IMR-90 (cell line): ENCODE results near the gene GNB5. TPM values are rescaled to one million over a fixed set of nuclear protein-coding genes. Genes with fewer than 3 reads are reported as not detected.

Experiments
- ATAC-seq: fragments of 200-7000 bp; cut with Tn5 transposase; 2 replicates; pipeline ENCODE4 v1.9.1; 2020; ENCODE audit warnings: low read depth, mild to moderate bottlenecking, moderate library complexity
- BruUV-seq: library from RNA; stranded (reverse); fragments of 400-500 nt; replicated peaks from 2 replicates; lab custom pipeline; 2021; lab: Mats Ljungman, UMichigan
- CTCF ChIA-PET: fragments of 300-600 bp; formaldehyde crosslinking; extraction: SDS; loops from one replicate; lab custom pipeline; 2021; ENCODE audit warnings: antibody characterized with exemption; lab: Yijun Ruan, JAX
- POLR2A ChIA-PET: fragments of 300-600 bp; sonication (Branson Sonifier 250); formaldehyde crosslinking; loops from one replicate; lab custom pipeline; 2022; ENCODE audit warnings: antibody characterized with exemption; ENCODE audit not compliant: unreplicated experiment; lab: Charles Lee
- DNase-seq: peaks from one replicate; pipeline ENCODE4 v3.0.0; 2013
- H2AFZ ChIP-seq: replicated peaks from 2 replicates; pipeline ENCODE3; 2013; ENCODE audit warnings: low read length, mild to moderate bottlenecking; ENCODE audit not compliant: poor library complexity
- H2AK5ac ChIP-seq: 2 replicates; pipeline ENCODE4 v1.6.1; 2013; ENCODE audit warnings: low read depth, low read length, inconsistent platforms
- H2AK9ac ChIP-seq: replicated peaks from 2 replicates; pipeline ENCODE3; 2013; ENCODE audit warnings: mild to moderate bottlenecking, low read depth, low read length, moderate library complexity; ENCODE audit not compliant: poor library complexity
- H2BK120ac ChIP-seq: 2 replicates; pipeline ENCODE4 v1.6.1; 2013; ENCODE audit warnings: low read depth, low read length, inconsistent platforms
- H2BK15ac ChIP-seq: 3 replicates; pipeline ENCODE4 v1.6.1; 2013; ENCODE audit warnings: low read depth, low read length, inconsistent platforms
- H2BK20ac ChIP-seq: 2 replicates; pipeline ENCODE4 v1.6.1; 2013; ENCODE audit warnings: low read depth, mild to moderate bottlenecking, inconsistent platforms, low read length, moderate library complexity
- H2BK5ac ChIP-seq: 2 replicates; pipeline ENCODE4 v1.6.1; 2013; ENCODE audit warnings: mild to moderate bottlenecking, low read depth, low read length, inconsistent platforms; ENCODE audit not compliant: poor library complexity, severe bottlenecking
- H3K14ac ChIP-seq: replicated peaks from 2 replicates; pipeline ENCODE4 v1.6.1; 2013; ENCODE audit warnings: low read depth, low read length, inconsistent platforms
- H3K18ac ChIP-seq: 2 replicates; pipeline ENCODE4 v1.6.1; 2013; ENCODE audit warnings: low read depth, low read length, control low read depth
- H3K23ac ChIP-seq: 2 replicates; pipeline ENCODE4 v1.6.1; 2013; ENCODE audit warnings: low read depth, low read length, inconsistent platforms
- H3K27ac ChIP-seq: 2 replicates; pipeline ENCODE4 v1.5.1; 2013; ENCODE audit warnings: mild to moderate bottlenecking, control low read depth, low read length; ENCODE audit not compliant: insufficient read depth
- H3K27me3 ChIP-seq: 2 replicates; pipeline ENCODE4 v1.6.1; 2013; ENCODE audit warnings: low read length; ENCODE audit not compliant: control insufficient read depth, insufficient read depth
- H3K36me3 ChIP-seq: 2 replicates; pipeline ENCODE4 v1.6.1; 2013; ENCODE audit warnings: low read length, mixed read lengths; ENCODE audit not compliant: control insufficient read depth, insufficient read depth
- H3K4ac ChIP-seq: 2 replicates; pipeline ENCODE4 v1.6.1; 2013; ENCODE audit warnings: low read depth, low read length, inconsistent platforms
- H3K4me1 ChIP-seq: 2 replicates; pipeline ENCODE4 v1.6.1; 2013; ENCODE audit warnings: low read length, mixed read lengths; ENCODE audit not compliant: control insufficient read depth, insufficient read depth
- H3K4me2 ChIP-seq: 2 replicates; pipeline ENCODE4 v1.6.1; 2013; ENCODE audit warnings: low read depth, mild to moderate bottlenecking, control low read depth, low read length, moderate library complexity
- H3K4me3 ChIP-seq: 2 replicates; pipeline ENCODE4 v1.5.1; 2013; ENCODE audit warnings: low read depth, mild to moderate bottlenecking, control low read depth, low read length, moderate library complexity; ENCODE audit not compliant: insufficient read depth
- H3K56ac ChIP-seq: 2 replicates; pipeline ENCODE4 v1.6.1; 2013; ENCODE audit warnings: low read length, inconsistent platforms; ENCODE audit not compliant: insufficient read depth; ENCODE audit errors: extremely low read depth
- H3K79me1 ChIP-seq, 2 experiments: 2 replicates each; pipeline ENCODE4 v1.6.1; 2013; ENCODE audit warnings: low read length in 2 of 2, inconsistent platforms in 1 of 2, low read depth in 1 of 2
- H3K9ac ChIP-seq: 2 replicates; pipeline ENCODE4 v1.6.1; 2013; ENCODE audit warnings: low read depth, low read length, control low read depth
- H3K9me1 ChIP-seq: 2 replicates; pipeline ENCODE4 v1.6.1; 2013; ENCODE audit warnings: low read length, inconsistent platforms; ENCODE audit not compliant: insufficient read depth
- H3K9me3 ChIP-seq: 2 replicates; pipeline ENCODE4 v1.6.1; 2013; ENCODE audit warnings: low read length; ENCODE audit not compliant: control insufficient read depth, insufficient read depth
- H4K20me1 ChIP-seq: 2 replicates; pipeline ENCODE4 v1.6.1; 2013; ENCODE audit warnings: low read length, inconsistent platforms; ENCODE audit not compliant: insufficient read depth
- H4K5ac ChIP-seq: 2 replicates; pipeline ENCODE4 v1.6.1; 2013; ENCODE audit warnings: mild to moderate bottlenecking, low read depth, low read length, control low read depth
- H4K8ac ChIP-seq, 2 experiments: 2 replicates each; pipeline ENCODE4 v1.6.1; 2013; ENCODE audit warnings: low read depth in 2 of 2, low read length in 2 of 2, control low read depth in 1 of 2, inconsistent platforms in 1 of 2
- H4K91ac ChIP-seq: 2 replicates; pipeline ENCODE4 v1.6.1; 2013; ENCODE audit warnings: low read depth, low read length, inconsistent platforms; ENCODE audit not compliant: insufficient read depth
- CEBPB ChIP-seq: IDR thresholded peaks from 2 replicates; pipeline ENCODE4 v1.6.1; 2012; ENCODE audit warnings: low read depth, low read length, improper control_type of control experiment
- CHD1 ChIP-seq: IDR thresholded peaks from 2 replicates; pipeline ENCODE4 v1.6.1; 2012; ENCODE audit warnings: low read depth, low read length, improper control_type of control experiment
- FOS ChIP-seq: fragments of 150-350 bp; IDR thresholded peaks from 2 replicates; pipeline ENCODE4 v1.6.1; 2016; ENCODE audit warnings: low read depth, low read length
- MAFK ChIP-seq: IDR thresholded peaks from 2 replicates; pipeline ENCODE4 v1.6.1; 2012; ENCODE audit warnings: low read depth, low read length, improper control_type of control experiment
- MAZ ChIP-seq: IDR thresholded peaks from 2 replicates; pipeline ENCODE4 v1.6.1; 2012; ENCODE audit warnings: low read depth, mild to moderate bottlenecking, low read length, improper control_type of control experiment, moderate library complexity, borderline replicate concordance
- MXI1 ChIP-seq: IDR thresholded peaks from 2 replicates; pipeline ENCODE4 v1.6.1; 2012; ENCODE audit warnings: low read depth, mild to moderate bottlenecking, low read length, moderate library complexity, borderline replicate concordance
- POLR2A ChIP-seq: IDR thresholded peaks from 2 replicates; pipeline ENCODE4 v1.6.1; 2012; ENCODE audit warnings: mild to moderate bottlenecking, low read depth, low read length
- RFX5 ChIP-seq: IDR thresholded peaks from 2 replicates; pipeline ENCODE4 v1.8.0; 2012; ENCODE audit warnings: low read depth, mild to moderate bottlenecking, low read length, moderate library complexity
- SMC3 ChIP-seq: fragments of 150-350 bp; IDR thresholded peaks from 2 replicates; pipeline ENCODE4 v1.6.1; 2016; ENCODE audit warnings: low read depth, mild to moderate bottlenecking, antibody characterized with exemption, low read length, moderate library complexity
- WGBS, 2 experiments: methylation state at CpG; one replicate each; pipeline versions ENCODE4 v1.1.5 to v1.1.7; 2013; ENCODE audit warnings: missing lambda C conversion rate in 2 of 2; ENCODE audit not compliant: insufficient read length in 1 of 2; ENCODE audit errors: extremely low coverage in 2 of 2; 5-methylcytosine and 5-hydroxymethylcytosine counted together
- dilution Hi-C: fragments of 300-500 bp; cut with HindIII; formaldehyde crosslinking; loops from one replicate; pipeline ENCODE4 v1.14.3; 2018; ENCODE audit warnings: low sequenced_read_pairs; ENCODE audit not compliant: unreplicated experiment
- in situ Hi-C: fragments of 300-500 bp; cut with MboI; formaldehyde crosslinking; loops from 3 replicates; pipeline ENCODE4 v1.14.3; 2019; ENCODE audit warnings: low sequenced_read_pairs, inconsistent platforms, mixed read lengths
- intact Hi-C: fragments of 100-400 bp; cut with micrococcal nuclease; formaldehyde crosslinking; loops from 2 replicates; pipeline ENCODE4 v1.10.0; 2022
- polyA plus RNA-seq, 3 experiments: library from polyadenylated mRNA; depleted of rRNA; stranded (reverse); fragments of >200 nt; gene quantifications; 2 replicates each; pipeline ENCODE4 v1.2.3, GENCODE V29; 2012; ENCODE audit warnings: low replicate concordance in 1 of 3
- total RNA-seq: library from RNA; depleted of rRNA; stranded (reverse); fragments of >200 nt; gene quantifications from 2 replicates; pipeline ENCODE4 v1.2.3, GENCODE V29; 2012
- TF ChIP-seq, protein P1 (sequence below): fragments of 150-350 bp; IDR thresholded peaks from 2 replicates; pipeline ENCODE4 v1.6.1; 2017; ENCODE audit warnings: mild to moderate bottlenecking, antibody characterized with exemption, low read length, low read depth

GNB5 gene
- total and polyA plus RNA-seq, 2 of the 4 experiments (the other 2 are of a cell fraction) = 27.7 to 33.2 TPM

- Histone ChIP-seq H3K4ac (no peak overlapping the region), H3K36me3 (no peaks in the 10 kb centered on the region), H2BK120ac (no peak overlapping the region), H4K8ac (no peak overlapping the region), H2BK20ac (no peak overlapping the region), H4K91ac (no peak overlapping the region), H3K27ac (no peak overlapping the region), H2AK9ac (no peak overlapping the region), H3K4me2 (no peak overlapping the region), H3K9me1 (peaks cover 10% of the 10 kb centered on the region; the same call in 1 of the 2 replicates), H3K14ac (no peak overlapping the region), H3K9ac (no peak overlapping the region), H2BK5ac (no peak overlapping the region), H3K56ac (no peak overlapping the region), H3K4me1 (peaks cover 5% of the 10 kb centered on the region; the same call in 1 of the 2 replicates), H3K23ac (no peak overlapping the region), H3K27me3 (no peaks in the 10 kb centered on the region), H3K18ac (no peak overlapping the region), H3K9me3 (peaks cover 6% of the 10 kb centered on the region), H2BK15ac (no peak overlapping the region), H3K4me3 (no peak overlapping the region), H4K5ac (no peak overlapping the region), H2AFZ (no peak overlapping the region), H3K79me1 (no peaks in the 10 kb centered on the region), H4K20me1 (no peaks in the 10 kb centered on the region), H2AK5ac (no peak overlapping the region)
- ATAC-seq = no peak; the same call in 1 of the 2 replicates
- BruUV-seq = no TSS peak
- dilution Hi-C loops (no loop called here), in situ Hi-C loops (no loop called here), intact Hi-C loops (no loop called here)
- TF ChIP-seq MXI1 (no peak), FOS (no peak), CEBPB (no peak), MAZ (no peak), RFX5 (no peak), POLR2A (no peak), SMC3 (no peak), CHD1 (no peak), MAFK (no peak)
- TF ChIP-seq, protein P1, sequence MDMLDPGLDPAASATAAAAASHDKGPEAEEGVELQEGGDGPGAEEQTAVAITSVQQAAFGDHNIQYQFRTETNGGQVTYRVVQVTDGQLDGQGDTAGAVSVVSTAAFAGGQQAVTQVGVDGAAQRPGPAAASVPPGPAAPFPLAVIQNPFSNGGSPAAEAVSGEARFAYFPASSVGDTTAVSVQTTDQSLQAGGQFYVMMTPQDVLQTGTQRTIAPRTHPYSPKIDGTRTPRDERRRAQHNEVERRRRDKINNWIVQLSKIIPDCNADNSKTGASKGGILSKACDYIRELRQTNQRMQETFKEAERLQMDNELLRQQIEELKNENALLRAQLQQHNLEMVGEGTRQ = no peak
- CTCF ChIA-PET = interaction anchor here (1.7 kb wide), 1 partner anchor 56 kb away, joined by 5 read pairs; no protein-coding TSS in a partner anchor
- POLR2A ChIA-PET = no interaction called here
- WGBS, 2 experiments = no CpG with 5 or more reads among the region's 5 CpGs
- peak; percentile 33 for DNase-seq
Measured at GRCh38 chr15:52082197-52083036, 108.8 kb downstream of the GNB5 start.
